ENCODE data around the gene COL9A2.
A peak's percentile ranks its signal among the peaks of the same experiment; 100 is the strongest.

The COL9A2 gene

DNA sequence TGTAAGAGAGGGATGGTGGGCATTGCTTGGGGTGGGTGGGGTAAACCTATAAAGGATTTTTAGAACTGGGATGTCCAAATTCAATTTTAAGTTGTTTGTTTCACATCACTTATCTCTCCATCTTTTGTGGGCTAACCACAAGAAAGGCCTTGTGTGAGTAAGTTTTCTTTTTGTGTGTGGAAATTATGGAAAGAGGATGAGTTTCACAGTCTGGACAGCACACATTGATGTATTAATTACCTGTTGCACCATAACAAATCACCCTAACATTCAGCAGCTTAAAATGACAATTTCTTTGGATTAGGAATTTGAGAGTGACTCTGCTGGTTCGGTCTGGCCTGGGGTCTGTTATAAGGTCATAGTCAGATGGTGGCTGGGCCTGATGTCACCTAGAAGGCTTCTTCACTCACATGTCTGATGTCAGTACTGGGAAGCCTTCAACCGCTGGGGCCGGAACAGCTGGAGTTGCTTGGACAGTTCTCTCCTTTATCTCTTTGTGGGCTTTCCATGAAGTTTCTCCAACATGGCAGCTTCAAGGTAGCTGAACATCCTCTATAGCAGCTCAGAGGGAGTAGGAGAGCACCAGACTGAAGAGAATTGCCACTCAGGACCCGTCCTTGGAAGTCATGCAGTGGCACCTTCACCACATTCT lies 2.0 kb upstream of the COL9A2 start:
- no peak for DNase-seq (ENCODE audit: low read depth in 2 of 2, low spot score in 1 of 2)

GRCh38 chr1:40318476-40318875 lies 1.4 kb upstream of the COL9A2 start:
- DNase-seq (ENCODE audit: low read depth in 2 of 2, low spot score in 1 of 2) = no peak

DNA sequence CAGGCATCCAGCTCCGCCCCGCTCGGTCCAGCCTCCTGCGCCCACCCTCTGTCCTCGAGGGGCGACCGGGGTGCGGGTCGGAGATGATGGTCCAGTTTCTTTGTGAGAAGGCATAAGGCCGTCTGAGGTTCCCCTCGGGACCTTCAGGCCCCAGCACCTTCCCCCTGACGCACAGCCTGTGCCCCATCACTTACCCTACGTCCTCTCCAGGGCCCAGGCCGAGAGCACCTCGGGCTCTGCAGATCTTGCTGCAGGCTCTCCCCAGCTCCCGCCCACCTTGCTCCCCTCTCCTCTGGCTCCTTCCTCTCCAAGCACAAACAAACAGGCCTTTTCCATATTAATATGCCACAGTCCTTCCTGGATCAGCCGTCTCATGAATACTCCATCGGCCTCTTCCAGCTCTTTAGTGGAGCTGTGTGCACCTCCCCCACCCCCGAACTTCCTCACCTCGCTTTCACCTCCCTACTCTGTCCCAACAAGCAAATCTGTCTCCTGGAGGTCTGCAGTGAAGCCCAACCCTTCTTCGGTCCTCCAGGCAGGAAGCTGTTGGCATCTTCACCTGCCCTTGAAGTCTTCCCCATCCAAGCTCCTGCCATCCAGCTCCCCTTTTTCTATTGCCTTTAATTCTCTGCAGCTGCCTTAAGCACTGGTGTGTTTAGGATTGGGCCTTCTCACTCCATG lies 448 bp upstream of the COL9A2 start:
- DNase-seq (ENCODE audit: low read depth in 2 of 2, low spot score in 1 of 2) = no peak

DNA sequence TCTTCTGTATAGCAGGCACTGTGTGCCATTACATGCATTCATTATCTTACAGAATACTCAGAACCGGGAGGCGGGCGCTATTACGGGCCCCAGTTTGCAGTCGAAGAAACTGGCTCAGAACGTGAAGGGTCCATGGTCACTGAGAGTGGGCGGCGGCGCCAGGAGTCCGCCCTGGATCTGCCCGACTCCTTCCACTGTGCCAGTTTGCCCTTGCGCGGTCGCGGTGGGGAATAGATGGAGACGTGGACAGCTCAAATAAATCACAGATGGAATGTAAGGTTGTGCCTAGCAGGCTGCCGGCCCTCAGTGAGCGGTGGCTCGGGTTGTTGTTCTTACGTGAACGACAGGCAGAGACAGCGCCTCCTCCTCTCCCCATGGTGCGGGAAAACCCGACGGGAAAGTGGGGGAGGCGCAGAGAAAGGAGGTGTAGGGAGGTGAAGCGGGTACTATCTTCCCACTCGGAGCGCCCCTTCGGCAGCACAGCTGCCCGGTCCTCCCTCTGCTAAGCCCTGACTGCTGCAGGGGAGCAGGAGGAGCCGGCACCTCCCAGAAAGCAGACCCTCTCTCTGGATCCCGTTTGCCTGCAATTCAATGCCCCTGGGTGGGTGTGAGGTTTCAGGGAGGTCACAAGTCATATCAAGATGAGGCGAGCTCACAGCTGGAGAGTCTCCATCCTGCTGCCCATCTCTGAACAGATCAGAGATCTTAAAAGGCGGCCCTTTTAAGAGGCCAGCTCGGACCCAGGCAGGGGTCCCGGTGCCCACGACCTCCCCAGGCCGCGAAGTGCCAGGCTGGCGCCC lies 1.1 kb downstream of the COL9A2 start:
- no peak for DNase-seq (ENCODE audit: low read depth in 2 of 2, low spot score in 1 of 2)

DNA sequence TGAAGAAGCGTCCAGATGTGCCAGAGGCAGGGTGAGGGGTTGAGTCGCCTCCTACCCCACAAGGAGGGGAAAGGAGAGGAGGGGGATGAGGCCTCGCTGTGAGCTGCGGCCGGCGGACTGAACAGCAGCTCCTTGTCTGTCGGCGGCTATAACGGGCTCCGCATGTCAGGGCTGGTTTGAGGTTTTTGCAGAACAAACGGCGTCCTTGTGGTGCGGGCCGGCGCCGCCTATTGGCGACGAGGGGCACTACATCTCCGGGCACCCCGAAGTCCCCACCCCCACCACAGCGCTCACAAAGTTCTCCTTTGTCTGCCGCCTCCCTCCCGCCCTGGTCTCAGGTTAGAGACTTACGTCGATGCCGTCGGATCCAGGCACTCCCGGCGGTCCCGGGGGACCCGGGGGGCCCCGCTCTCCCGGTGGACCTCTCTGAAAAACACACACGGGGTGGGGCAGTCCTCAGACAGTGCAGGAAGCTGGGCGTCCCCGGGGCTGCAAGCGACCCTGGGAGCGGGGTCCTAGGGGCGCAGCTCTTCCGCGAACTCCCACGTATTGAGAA lies 1.8 kb downstream of the COL9A2 start:
- peak; percentile 60 to 66 for DNase-seq (ENCODE audit: low read depth in 2 of 2, low spot score in 1 of 2)

DNA sequence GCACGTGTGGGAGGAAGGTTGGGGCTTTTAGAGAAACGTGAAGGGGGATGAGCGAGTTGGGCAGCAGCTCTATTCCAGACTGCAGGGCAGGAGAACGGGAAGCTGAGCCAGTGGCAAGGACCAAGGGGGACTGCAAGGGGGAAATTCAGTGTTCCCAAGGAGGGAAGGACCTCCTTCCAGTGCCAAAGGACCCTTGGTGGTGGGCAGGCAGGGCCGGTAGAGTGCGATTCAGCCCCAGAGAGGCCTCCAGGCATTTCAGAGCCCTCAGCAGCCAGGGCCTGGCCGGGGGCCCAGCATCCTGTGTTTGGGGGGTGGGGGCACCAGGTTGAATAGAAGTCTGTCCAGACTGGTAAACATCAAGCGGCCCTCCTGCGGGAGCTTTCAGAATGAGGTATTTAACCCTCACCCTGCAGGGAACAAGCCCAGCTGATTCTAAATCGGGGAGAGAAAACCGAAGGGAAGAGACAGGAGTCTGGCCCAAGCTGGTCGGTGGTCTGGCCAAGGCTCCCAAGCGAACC lies 2.3 kb downstream of the COL9A2 start:
- DNase-seq (ENCODE audit: low read depth in 2 of 2, low spot score in 1 of 2) = no peak

DNA sequence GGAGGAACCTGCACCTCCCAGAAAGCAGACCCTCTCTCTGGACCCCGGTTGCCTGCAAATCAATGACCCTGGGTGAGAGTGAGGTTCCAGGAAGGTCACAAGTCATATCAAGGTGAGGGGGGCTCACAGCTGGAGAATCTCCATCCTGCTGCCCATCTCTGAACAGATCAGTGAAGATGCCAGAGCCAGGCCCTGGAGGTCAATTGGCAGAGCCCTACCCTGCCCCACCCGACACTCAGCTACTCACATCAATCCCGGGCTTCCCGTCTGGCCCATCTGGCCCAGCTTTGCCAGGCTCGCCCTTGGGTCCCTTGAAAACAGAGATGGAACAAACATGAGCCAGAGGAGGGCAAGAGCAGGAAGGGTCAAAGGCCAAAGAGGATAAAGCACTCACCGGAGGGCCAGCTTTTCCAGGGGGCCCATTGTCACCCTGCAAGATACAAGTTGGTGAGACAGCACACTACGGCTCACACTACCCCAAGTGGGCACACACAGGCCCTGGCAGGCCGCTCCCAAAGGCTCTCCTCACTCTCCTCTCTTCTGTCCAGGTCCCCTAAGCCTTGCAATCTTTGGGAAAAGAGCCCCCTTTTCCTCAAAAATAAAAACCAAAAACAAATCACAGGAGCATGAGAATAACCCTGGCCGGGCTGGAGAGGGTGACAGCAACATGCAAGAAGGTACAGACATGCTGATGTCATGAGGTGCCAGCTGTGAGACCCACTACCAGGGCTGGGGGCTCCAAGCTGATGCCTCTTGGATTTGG lies 2.9 kb downstream of the COL9A2 start:
- DNase-seq (ENCODE audit: low read depth in 2 of 2, low spot score in 1 of 2) = no peak

GRCh38 chr1:40313329-40313957 lies 3.6 kb downstream of the COL9A2 start:
- DNase-seq (ENCODE audit: low read depth in 2 of 2, low spot score in 1 of 2) = no peak

DNA sequence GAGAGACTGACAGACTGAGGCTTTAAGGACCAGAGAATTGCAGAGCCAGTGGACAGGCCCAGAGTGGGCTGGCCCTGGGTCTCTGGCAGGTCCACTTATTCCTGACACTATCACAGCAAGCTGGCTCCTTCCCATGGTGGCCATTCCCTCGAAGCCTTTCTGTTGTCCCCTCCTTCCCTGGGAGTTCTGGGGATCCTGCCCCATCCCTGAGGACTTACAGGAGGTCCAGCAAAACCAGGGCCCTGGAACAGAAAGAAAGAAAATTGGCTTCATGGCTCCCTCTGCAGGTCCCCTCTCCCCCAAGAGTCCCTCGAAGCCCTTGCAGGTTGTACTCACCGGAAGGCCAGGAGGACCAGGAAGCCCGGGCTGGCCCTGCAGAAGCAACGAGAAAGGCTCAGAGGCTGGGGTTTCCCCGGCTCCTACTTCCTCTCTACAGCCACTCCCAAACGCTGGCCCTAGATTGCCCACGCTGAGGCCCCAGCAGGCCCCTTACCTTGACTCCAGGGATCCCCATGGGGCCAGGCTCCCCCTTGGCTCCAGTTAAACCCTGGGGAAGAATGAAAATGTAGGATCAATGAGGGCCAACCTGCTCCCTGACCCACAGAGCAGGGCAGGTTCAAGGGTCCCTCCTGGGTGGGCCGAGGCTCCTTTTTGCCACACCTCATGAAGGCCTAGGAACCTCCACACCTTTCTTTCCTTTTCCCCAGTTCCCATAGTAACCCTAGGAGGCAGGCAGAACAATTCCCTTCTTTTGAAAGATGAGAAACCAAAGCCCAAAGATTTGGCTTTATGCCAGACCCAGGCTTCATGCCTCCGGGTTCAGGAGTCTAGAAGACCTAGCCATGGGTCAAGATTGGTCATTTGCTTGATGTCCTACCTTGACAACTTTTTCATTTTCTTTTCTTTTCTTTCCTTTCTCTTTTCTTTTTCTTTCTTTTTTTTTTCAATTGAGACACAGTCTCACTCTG lies 4.6 kb downstream of the COL9A2 start:
- no peak for DNase-seq (ENCODE audit: low read depth in 2 of 2, low spot score in 1 of 2)

DNA sequence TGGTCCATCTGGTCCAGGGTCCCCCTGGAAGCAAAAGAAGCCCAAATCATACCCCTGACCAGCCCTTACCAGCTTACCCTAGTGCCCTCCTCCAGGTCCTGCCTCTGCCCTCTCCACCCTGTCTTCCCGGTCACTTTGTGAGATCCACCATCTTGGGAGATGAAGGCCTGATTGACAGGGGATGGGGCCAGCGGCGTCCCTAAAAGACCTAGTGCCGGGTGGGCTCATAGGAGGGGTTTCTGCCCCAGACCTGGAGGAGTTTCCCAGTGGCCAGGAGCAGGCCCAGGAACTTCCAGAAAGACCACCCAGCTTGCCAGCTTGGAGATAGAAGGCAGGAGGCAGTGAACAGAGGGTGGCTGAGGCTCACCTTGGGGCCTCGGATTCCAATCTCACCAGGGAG lies 5.4 kb downstream of the COL9A2 start:
- DNase-seq (ENCODE audit: low read depth in 2 of 2, low spot score in 1 of 2) = no peak

DNA sequence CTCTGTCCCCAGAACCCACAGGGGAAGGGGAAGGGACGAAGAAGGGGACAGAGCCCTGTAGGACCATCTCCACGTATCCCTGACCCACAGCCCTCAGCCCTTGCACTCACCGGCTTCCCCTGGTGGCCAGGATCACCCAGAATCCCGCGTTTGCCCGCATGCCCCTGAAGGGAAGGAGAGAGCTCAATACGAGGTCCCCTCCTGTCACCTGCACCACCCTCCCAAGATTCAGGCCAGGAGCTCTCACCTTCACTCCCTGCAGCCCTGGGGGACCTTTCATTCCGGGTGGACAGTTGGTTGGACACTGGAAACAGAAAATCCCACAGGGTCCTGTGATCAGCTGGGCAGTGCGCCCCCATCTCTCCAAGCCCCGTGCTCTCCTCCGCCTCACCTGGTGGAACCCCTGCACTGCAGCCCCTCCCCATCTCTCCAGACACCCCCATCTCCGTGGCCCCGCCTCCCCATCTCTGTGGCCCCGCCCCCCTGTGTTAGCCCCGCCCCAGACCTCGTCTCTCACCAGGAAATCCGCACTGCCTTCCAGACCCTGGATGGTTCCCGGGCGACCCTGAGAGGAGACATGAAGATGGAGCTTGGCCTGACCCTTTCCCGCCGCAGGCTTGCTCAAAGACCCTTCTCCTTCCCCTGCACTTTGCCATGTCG lies 6.0 kb downstream of the COL9A2 start:
- no peak for DNase-seq (ENCODE audit: low read depth in 2 of 2, low spot score in 1 of 2)

GRCh38 chr1:40310129-40310461 lies 7.0 kb downstream of the COL9A2 start:
- DNase-seq (ENCODE audit: low read depth in 2 of 2, low spot score in 1 of 2) = no peak

DNA sequence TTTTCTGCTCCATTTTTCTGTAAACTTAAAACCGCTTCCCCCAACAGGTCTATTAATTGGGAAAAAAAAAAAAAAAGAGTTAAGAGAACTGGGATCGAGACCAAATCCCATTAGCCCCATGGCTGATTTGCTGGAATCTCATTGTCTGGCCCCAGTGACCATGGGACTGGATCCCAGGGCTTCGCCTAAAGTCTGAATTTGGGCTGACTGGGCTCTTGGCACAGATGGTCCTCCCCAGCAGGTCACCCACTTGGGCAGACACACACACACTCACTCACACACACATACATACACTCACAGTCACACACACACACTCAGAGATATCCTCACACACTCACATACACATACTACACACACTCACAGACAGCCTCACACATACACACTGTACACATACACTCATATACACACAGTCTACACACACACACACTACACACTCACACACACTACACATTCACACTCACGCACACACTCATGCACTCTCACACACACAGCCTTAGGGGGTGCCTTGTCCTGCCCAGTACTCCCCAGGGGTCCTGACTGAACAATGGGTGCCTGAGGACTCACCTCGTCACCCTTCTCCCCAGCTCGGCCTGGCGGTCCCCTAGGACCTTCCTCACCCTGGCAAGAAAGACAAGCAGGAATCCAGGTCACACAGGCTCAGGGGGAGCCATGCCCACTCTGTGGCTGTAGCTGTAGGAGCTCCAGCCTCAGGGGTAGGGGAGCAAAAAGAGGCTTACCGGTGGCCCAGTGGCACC lies 7.5 kb downstream of the COL9A2 start:
- no peak for DNase-seq (ENCODE audit: low read depth in 2 of 2, low spot score in 1 of 2)

GRCh38 chr1:40308036-40308727 lies 8.9 kb downstream of the COL9A2 start:
- no peak for DNase-seq (ENCODE audit: low read depth in 2 of 2, low spot score in 1 of 2)

DNA sequence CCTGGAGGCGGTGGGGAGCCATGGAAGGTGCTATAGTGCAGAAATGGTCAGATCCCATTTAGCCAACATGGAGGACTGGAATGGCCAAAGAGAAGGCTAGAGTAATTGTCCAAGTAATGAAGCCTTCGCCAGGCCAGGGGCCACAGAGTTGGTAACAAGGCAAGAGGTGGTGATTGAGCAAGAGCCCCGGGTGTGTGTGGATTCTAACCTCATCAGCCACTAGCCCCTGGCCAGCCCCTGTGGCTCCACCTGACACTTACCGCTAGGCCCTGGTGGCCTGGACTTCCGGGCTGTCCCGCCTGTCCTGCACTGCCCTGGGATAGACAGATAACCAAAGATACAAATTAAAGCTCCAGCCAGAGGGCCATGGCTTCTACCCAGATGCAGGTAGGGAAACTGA lies 9.9 kb downstream of the COL9A2 start:
- DNase-seq (ENCODE audit: low read depth in 2 of 2, low spot score in 1 of 2) = no peak

DNA sequence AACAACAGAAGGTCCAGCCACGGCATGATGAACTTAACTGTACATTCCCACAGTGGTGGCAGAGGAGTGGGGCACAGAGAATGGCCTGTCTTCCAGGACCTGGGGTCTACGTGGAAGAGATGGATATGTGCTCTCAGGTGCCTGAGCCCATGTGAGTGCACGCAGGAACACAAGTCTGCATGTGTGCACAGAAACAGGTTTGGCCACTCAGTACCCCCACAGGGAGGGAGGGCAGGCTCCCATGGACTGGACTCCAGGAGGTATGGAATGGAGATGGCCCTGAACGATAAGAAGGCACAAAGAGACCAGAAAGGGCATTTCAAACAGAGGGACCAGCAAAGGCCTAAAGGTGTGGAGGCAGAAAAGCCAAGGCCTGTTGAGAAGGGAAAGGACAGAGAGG lies 10.8 kb downstream of the COL9A2 start:
- no peak for DNase-seq (ENCODE audit: low read depth in 2 of 2, low spot score in 1 of 2)

GRCh38 chr1:40305871-40306270 lies 11.2 kb downstream of the COL9A2 start:
- DNase-seq (ENCODE audit: low read depth in 2 of 2, low spot score in 1 of 2) = no peak

DNA sequence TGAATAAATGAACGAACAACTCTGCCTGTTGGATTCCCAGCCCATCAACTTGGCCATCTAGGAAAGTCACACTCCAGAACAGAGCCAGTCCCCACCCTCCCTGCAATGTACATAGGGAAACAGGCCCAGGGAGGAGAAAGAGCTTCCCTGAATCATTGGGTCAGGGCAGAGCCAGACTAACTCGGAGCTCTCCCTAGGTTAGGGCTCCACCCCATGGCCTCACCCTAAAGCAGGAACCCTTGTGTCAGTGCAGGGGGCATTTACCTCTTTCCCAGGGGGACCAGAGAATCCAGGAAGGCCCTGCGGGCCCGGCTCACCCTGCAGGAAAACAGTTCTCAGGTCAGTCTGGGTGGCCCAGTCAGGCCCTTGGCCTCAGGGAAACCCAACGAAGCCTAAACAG lies 11.6 kb downstream of the COL9A2 start:
- DNase-seq (ENCODE audit: low read depth in 2 of 2, low spot score in 1 of 2) = no peak

All from stimulated activated CD8-positive, alpha-beta memory T cell treated with anti-CD3 and anti-CD28 coated beads, Interleukin-4, amount 100 ng/mL, for 4 hours (primary cell).